DOHH2 (cell line): ENCODE measurements around the gene HIVEP1.

Experiments
- H3F3A ChIP-seq: fragments of 200-600 bp; sonication (generic), shearing (Covaris generic); 2 replicates; pipeline ENCODE4 v1.6.0; 2016; ENCODE audit warnings: antibody characterized with exemption, mild to moderate bottlenecking; ENCODE audit not compliant: control insufficient read depth, insufficient read depth
- H3K27ac ChIP-seq: fragments of 200-600 bp; sonication (generic); 2 replicates; pipeline ENCODE4 v1.5.1; 2014; ENCODE audit warnings: low read depth, mild to moderate bottlenecking, low read length, moderate library complexity
- H3K27me3 ChIP-seq: fragments of 200-600 bp; sonication (generic); 2 replicates; pipeline ENCODE4 v1.6.1; 2014; ENCODE audit warnings: mild to moderate bottlenecking, low read length, mixed read lengths; ENCODE audit not compliant: control insufficient read depth
- H3K36me3 ChIP-seq: fragments of 200-600 bp; sonication (generic); 2 replicates; pipeline ENCODE4 v1.6.1; 2014; ENCODE audit warnings: mild to moderate bottlenecking, low read length, moderate library complexity, mixed read lengths; ENCODE audit not compliant: control insufficient read depth
- H3K4me1 ChIP-seq: fragments of 200-600 bp; sonication (generic); 2 replicates; pipeline ENCODE4 v1.6.1; 2014; ENCODE audit warnings: mild to moderate bottlenecking, low read length, mixed read lengths; ENCODE audit not compliant: control insufficient read depth
- H3K4me2 ChIP-seq: fragments of 200-600 bp; sonication (generic); 2 replicates; pipeline ENCODE4 v1.6.0; 2014; ENCODE audit warnings: mild to moderate bottlenecking, low read length, moderate library complexity
- H3K4me3 ChIP-seq: fragments of 200-600 bp; sonication (generic); 2 replicates; pipeline ENCODE4 v1.5.1; 2014; ENCODE audit warnings: mild to moderate bottlenecking, low read length, mixed read lengths
- H3K79me2 ChIP-seq: fragments of 200-600 bp; sonication (generic); 2 replicates; pipeline ENCODE4 v1.6.1; 2014; ENCODE audit warnings: mild to moderate bottlenecking, low read length, mixed read lengths; ENCODE audit not compliant: control insufficient read depth
- H3K9me2 ChIP-seq: fragments of 200-600 bp; sonication (generic); replicated peaks from 2 replicates; pipeline ENCODE4 v1.6.1; 2014; ENCODE audit warnings: mild to moderate bottlenecking, low read length, mixed read lengths; ENCODE audit not compliant: control insufficient read depth
- H3K9me3 ChIP-seq: fragments of 200-600 bp; sonication (generic); 2 replicates; pipeline ENCODE4 v1.6.1; 2014; ENCODE audit warnings: antibody characterized with exemption, low read length, mixed read lengths; ENCODE audit not compliant: control insufficient read depth, insufficient read depth
- H4K20me1 ChIP-seq: fragments of 200-600 bp; sonication (generic); 2 replicates; pipeline ENCODE4 v1.6.0; 2014; ENCODE audit warnings: low read depth, mild to moderate bottlenecking, antibody characterized with exemption, low read length, moderate library complexity; ENCODE audit not compliant: control insufficient read depth, insufficient read depth
- CTCF ChIP-seq: fragments of 200-600 bp; sonication (generic); IDR thresholded peaks from one replicate; pipeline ENCODE4 v1.5.1; 2014; ENCODE audit warnings: antibody characterized with exemption, mild to moderate bottlenecking, low read depth, low read length; ENCODE audit not compliant: poor library complexity, severe bottlenecking
- EZH2phosphoT487 ChIP-seq: fragments of 200-600 bp; sonication (generic); IDR thresholded peaks from 2 replicates; pipeline ENCODE4 v1.6.1; 2017; ENCODE audit warnings: borderline replicate concordance, mild to moderate bottlenecking, antibody characterized with exemption, low read length, moderate library complexity, mixed read lengths

Gene HIVEP1

GRCh38 chr6:12185081-12185673, 173.1 kb downstream of the HIVEP1 start:
- no peak for TF ChIP-seq CTCF
- TF ChIP-seq EZH2phosphoT487, result no peak

GRCh38 chr6:12186528-12186927, 174.4 kb downstream of the HIVEP1 start:
- no peaks in the 10 kb centered on the region for H3K9me3 ChIP-seq

More at GRCh38 chr6:12185081-12185673, 173.1 kb downstream of the HIVEP1 start:
- Histone ChIP-seq H3K4me1 (no peaks in the 10 kb centered on the region), H3K27ac (no peak overlapping the region), H3K36me3 (no peaks in the 10 kb centered on the region), H3F3A (no peaks in the 10 kb centered on the region), H3K79me2 (no peaks in the 10 kb centered on the region), H3K4me3 (no peak overlapping the region), H4K20me1 (no peaks in the 10 kb centered on the region), H3K4me2 (no peak overlapping the region), H3K9me3 (no peaks in the 10 kb centered on the region), H3K9me2 (no peaks in the 10 kb centered on the region), H3K27me3 (peaks cover 5% of the 10 kb centered on the region; the same call in 1 of the 2 replicates)

GRCh38 chr6:12189150-12189549, 177.0 kb downstream of the HIVEP1 start:
- TF ChIP-seq CTCF (no peak), EZH2phosphoT487 (no peak)

More at GRCh38 chr6:12186528-12186927, 174.4 kb downstream of the HIVEP1 start:
- H3K27ac ChIP-seq, result no peak overlapping the region
- no peaks in the 10 kb centered on the region for H3K4me1 ChIP-seq
- no peaks in the 10 kb centered on the region for H3K9me2 ChIP-seq
- H3K36me3 ChIP-seq, result no peaks in the 10 kb centered on the region
- peaks cover 5% of the 10 kb centered on the region; the same call in 1 of the 2 replicates for H3K27me3 ChIP-seq
- no peak overlapping the region for H3K4me3 ChIP-seq
- no peaks in the 10 kb centered on the region for H4K20me1 ChIP-seq
- no peaks in the 10 kb centered on the region for H3K79me2 ChIP-seq
- no peak overlapping the region for H3K4me2 ChIP-seq
- TF ChIP-seq CTCF (no peak), EZH2phosphoT487 (no peak)
- no peaks in the 10 kb centered on the region for H3F3A ChIP-seq

More at GRCh38 chr6:12189150-12189549, 177.0 kb downstream of the HIVEP1 start:
- Histone ChIP-seq H3K4me3 (no peak overlapping the region), H3K36me3 (no peaks in the 10 kb centered on the region), H3K4me1 (no peaks in the 10 kb centered on the region), H3K27ac (no peak overlapping the region), H3K9me2 (no peaks in the 10 kb centered on the region), H3K79me2 (no peaks in the 10 kb centered on the region), H3K27me3 (no peaks in the 10 kb centered on the region), H4K20me1 (no peaks in the 10 kb centered on the region), H3F3A (no peaks in the 10 kb centered on the region), H3K9me3 (no peaks in the 10 kb centered on the region), H3K4me2 (no peak overlapping the region)
